ENCODE measurements around the gene DRGX.

DRGX gene

GRCh38 chr10:49400365-49400764 lies 4.5 kb upstream of the DRGX start:
- DNase-seq (ENCODE audit: low spot score in 2 of 2) (no peak), ATAC-seq (replicated peaks; ENCODE audit: extremely low read depth, poor library complexity, severe bottlenecking) (no peak)
- no peak overlapping the region for H3K4me3 Mint-ChIP-seq
- H3K9me3 Mint-ChIP-seq: no peaks in the 10 kb centered on the region
- no peak overlapping the region for H3K27ac Mint-ChIP-seq (ENCODE audit: low read depth)
- peaks cover 8% of the 10 kb centered on the region for H3K4me1 Mint-ChIP-seq
- peaks cover 91% of the 10 kb centered on the region for H3K27me3 Mint-ChIP-seq
- no peaks in the 10 kb centered on the region for H3K36me3 Mint-ChIP-seq (ENCODE audit: insufficient read depth)

- peak overlapping the region; percentile 37 for H3K4me3 Mint-ChIP-seq
- peaks cover 88% of the 10 kb centered on the region for H3K27me3 Mint-ChIP-seq
- DNase-seq (ENCODE audit: low spot score in 2 of 2) (no peak), ATAC-seq (replicated peaks; ENCODE audit: extremely low read depth, poor library complexity, severe bottlenecking) (no peak)
- H3K36me3 Mint-ChIP-seq (ENCODE audit: insufficient read depth): no peaks in the 10 kb centered on the region
- H3K4me1 Mint-ChIP-seq: peaks cover 8% of the 10 kb centered on the region
- no peaks in the 10 kb centered on the region for H3K9me3 Mint-ChIP-seq
- H3K27ac Mint-ChIP-seq (ENCODE audit: low read depth): no peak overlapping the region
Measured at GRCh38 chr10:49398986-49399385, 3.1 kb upstream of the DRGX start.

GRCh38 chr10:49398000-49398861 lies 2.3 kb upstream of the DRGX start:
- Mint-ChIP-seq H3K36me3 (ENCODE audit: insufficient read depth) (no peaks in the 10 kb centered on the region), H3K4me1 (peaks cover 8% of the 10 kb centered on the region), H3K27me3 (peaks cover 88% of the 10 kb centered on the region), H3K27ac (ENCODE audit: low read depth) (no peak overlapping the region), H3K9me3 (no peaks in the 10 kb centered on the region), H3K4me3 (peak overlapping the region; percentile 37)
- ATAC-seq (replicated peaks; ENCODE audit: extremely low read depth, poor library complexity, severe bottlenecking): peak; percentile 68
- DNase-seq (ENCODE audit: low spot score in 2 of 2): peak in 1 of 2 donors; percentile 26

GRCh38 chr10:49397036-49397999 lies 1.4 kb upstream of the DRGX start:
- no peak for DNase-seq (ENCODE audit: low spot score in 2 of 2)
- Mint-ChIP-seq H3K27ac (ENCODE audit: low read depth) (no peak overlapping the region), H3K36me3 (ENCODE audit: insufficient read depth) (no peaks in the 10 kb centered on the region), H3K27me3 (peaks cover 90% of the 10 kb centered on the region), H3K4me1 (peaks cover 8% of the 10 kb centered on the region), H3K4me3 (no peak overlapping the region), H3K9me3 (no peaks in the 10 kb centered on the region)
- ATAC-seq (replicated peaks; ENCODE audit: extremely low read depth, poor library complexity, severe bottlenecking): peak; percentile 17

GRCh38 chr10:49396666-49396999 lies 744 bp upstream of the DRGX start:
- ATAC-seq (replicated peaks; ENCODE audit: extremely low read depth, poor library complexity, severe bottlenecking): no peak
- no peak overlapping the region for H3K4me3 Mint-ChIP-seq
- peaks cover 90% of the 10 kb centered on the region for H3K27me3 Mint-ChIP-seq

GRCh38 chr10:49394933-49395740 lies 752 bp downstream of the DRGX start:
- H3K27ac Mint-ChIP-seq (ENCODE audit: low read depth): no peak overlapping the region
- DNase-seq (ENCODE audit: low spot score in 2 of 2) (no peak), ATAC-seq (replicated peaks; ENCODE audit: extremely low read depth, poor library complexity, severe bottlenecking) (no peak)
- no peak overlapping the region for H3K4me3 Mint-ChIP-seq
- peaks cover under 1% of the 10 kb centered on the region for H3K36me3 Mint-ChIP-seq (ENCODE audit: insufficient read depth)
- H3K4me1 Mint-ChIP-seq: peaks cover 8% of the 10 kb centered on the region
- H3K27me3 Mint-ChIP-seq: peaks cover 93% of the 10 kb centered on the region
- no peaks in the 10 kb centered on the region for H3K9me3 Mint-ChIP-seq

More at GRCh38 chr10:49396666-49396999, 744 bp upstream of the DRGX start:
- H3K9me3 Mint-ChIP-seq: no peaks in the 10 kb centered on the region
- no peak for DNase-seq (ENCODE audit: low spot score in 2 of 2)
- no peak overlapping the region for H3K27ac Mint-ChIP-seq (ENCODE audit: low read depth)
- peaks cover 8% of the 10 kb centered on the region for H3K4me1 Mint-ChIP-seq
- H3K36me3 Mint-ChIP-seq (ENCODE audit: insufficient read depth): no peaks in the 10 kb centered on the region

- no peak overlapping the region for H3K27ac Mint-ChIP-seq (ENCODE audit: low read depth)
- DNase-seq (ENCODE audit: low spot score in 2 of 2): no peak
- peaks cover 7% of the 10 kb centered on the region for H3K4me1 Mint-ChIP-seq
- peaks cover 2% of the 10 kb centered on the region for H3K36me3 Mint-ChIP-seq (ENCODE audit: insufficient read depth)
- no peak overlapping the region for H3K4me3 Mint-ChIP-seq
- no peak for ATAC-seq (replicated peaks; ENCODE audit: extremely low read depth, poor library complexity, severe bottlenecking)
- no peaks in the 10 kb centered on the region for H3K9me3 Mint-ChIP-seq
- H3K27me3 Mint-ChIP-seq: peaks cover 93% of the 10 kb centered on the region
Measured at GRCh38 chr10:49393757-49394156, 2.1 kb downstream of the DRGX start.

- peaks cover 2% of the 10 kb centered on the region for H3K4me1 Mint-ChIP-seq
- peaks cover 93% of the 10 kb centered on the region for H3K27me3 Mint-ChIP-seq
- DNase-seq (ENCODE audit: low spot score in 2 of 2) (no peak), ATAC-seq (replicated peaks; ENCODE audit: extremely low read depth, poor library complexity, severe bottlenecking) (no peak)
- no peak overlapping the region for H3K27ac Mint-ChIP-seq (ENCODE audit: low read depth)
- no peaks in the 10 kb centered on the region for H3K9me3 Mint-ChIP-seq
- H3K36me3 Mint-ChIP-seq (ENCODE audit: insufficient read depth): peaks cover 2% of the 10 kb centered on the region
- no peak overlapping the region for H3K4me3 Mint-ChIP-seq
Measured at GRCh38 chr10:49393301-49393700, 2.6 kb downstream of the DRGX start.

- peaks cover 2% of the 10 kb centered on the region for H3K36me3 Mint-ChIP-seq (ENCODE audit: insufficient read depth)
- peaks cover 82% of the 10 kb centered on the region for H3K27me3 Mint-ChIP-seq
- no peak for ATAC-seq (replicated peaks; ENCODE audit: extremely low read depth, poor library complexity, severe bottlenecking)
- DNase-seq (ENCODE audit: low spot score in 2 of 2): no peak
- no peak overlapping the region for H3K4me3 Mint-ChIP-seq
- H3K4me1 Mint-ChIP-seq: no peaks in the 10 kb centered on the region
- no peak overlapping the region for H3K27ac Mint-ChIP-seq (ENCODE audit: low read depth)
- no peaks in the 10 kb centered on the region for H3K9me3 Mint-ChIP-seq
Measured at GRCh38 chr10:49389361-49389933, 6.4 kb downstream of the DRGX start.

- Mint-ChIP-seq H3K4me3 (no peak overlapping the region), H3K27ac (ENCODE audit: low read depth) (no peak overlapping the region), H3K4me1 (no peaks in the 10 kb centered on the region), H3K36me3 (ENCODE audit: insufficient read depth) (peaks cover 2% of the 10 kb centered on the region), H3K27me3 (peaks cover 77% of the 10 kb centered on the region), H3K9me3 (no peaks in the 10 kb centered on the region)
- ATAC-seq (replicated peaks; ENCODE audit: extremely low read depth, poor library complexity, severe bottlenecking) (no peak), DNase-seq (ENCODE audit: low spot score in 2 of 2) (no peak)
Measured at GRCh38 chr10:49388161-49388560, 7.7 kb downstream of the DRGX start.

- Mint-ChIP-seq H3K36me3 (ENCODE audit: insufficient read depth) (peaks cover 2% of the 10 kb centered on the region), H3K4me1 (no peaks in the 10 kb centered on the region), H3K9me3 (no peaks in the 10 kb centered on the region), H3K27ac (ENCODE audit: low read depth) (no peak overlapping the region), H3K27me3 (peaks cover 71% of the 10 kb centered on the region), H3K4me3 (no peak overlapping the region)
- no peak for DNase-seq (ENCODE audit: low spot score in 2 of 2)
- no peak for ATAC-seq (replicated peaks; ENCODE audit: extremely low read depth, poor library complexity, severe bottlenecking)
Measured at GRCh38 chr10:49387071-49387470, 8.8 kb downstream of the DRGX start.
